Mesodermal cell (in vitro differentiated cells): ENCODE measurements around the gene KRTAP5-9.
A peak's percentile ranks its signal among the peaks of the same experiment; 100 is the strongest.
"Not testable (repeated sequence)": the region's sequence is repeated elsewhere in the genome, so short reads cannot be mapped to it uniquely, and the experiment has no call there.

Experiments
- H3K27ac ChIP-seq: 2 replicates; pipeline ENCODE4 v1.7.0; 2013; ENCODE audit warnings: mild to moderate bottlenecking, low read depth, low read length, moderate library complexity; ENCODE audit not compliant: severe bottlenecking
- H3K36me3 ChIP-seq: 2 replicates; pipeline ENCODE4 v1.7.1; 2013; ENCODE audit warnings: mild to moderate bottlenecking, low read length, moderate library complexity; ENCODE audit not compliant: control insufficient read depth, insufficient read depth
- H3K4me1 ChIP-seq: one replicate; pipeline ENCODE4 v1.7.1; 2013; ENCODE audit warnings: mild to moderate bottlenecking, low read length; ENCODE audit not compliant: insufficient read depth, control insufficient read depth, poor library complexity, severe bottlenecking
- H3K4me3 ChIP-seq: 2 replicates; pipeline ENCODE4 v1.7.0; 2013; ENCODE audit warnings: low read length, control low read depth, mild to moderate bottlenecking; ENCODE audit not compliant: insufficient read depth, poor library complexity, severe bottlenecking; ENCODE audit errors: extremely low read depth
- H3K9me3 ChIP-seq: 2 replicates; pipeline ENCODE4 v1.7.1; 2013; ENCODE audit warnings: mild to moderate bottlenecking, low read length, moderate library complexity; ENCODE audit not compliant: control insufficient read depth
- WGBS, 2 experiments: methylation state at CpG; one replicate each; pipeline ENCODE4 v1.1.5; 2013; ENCODE audit warnings: missing lambda C conversion rate in 2 of 2; ENCODE audit not compliant: insufficient coverage in 2 of 2; 5-methylcytosine and 5-hydroxymethylcytosine counted together

KRTAP5-9 gene

DNA sequence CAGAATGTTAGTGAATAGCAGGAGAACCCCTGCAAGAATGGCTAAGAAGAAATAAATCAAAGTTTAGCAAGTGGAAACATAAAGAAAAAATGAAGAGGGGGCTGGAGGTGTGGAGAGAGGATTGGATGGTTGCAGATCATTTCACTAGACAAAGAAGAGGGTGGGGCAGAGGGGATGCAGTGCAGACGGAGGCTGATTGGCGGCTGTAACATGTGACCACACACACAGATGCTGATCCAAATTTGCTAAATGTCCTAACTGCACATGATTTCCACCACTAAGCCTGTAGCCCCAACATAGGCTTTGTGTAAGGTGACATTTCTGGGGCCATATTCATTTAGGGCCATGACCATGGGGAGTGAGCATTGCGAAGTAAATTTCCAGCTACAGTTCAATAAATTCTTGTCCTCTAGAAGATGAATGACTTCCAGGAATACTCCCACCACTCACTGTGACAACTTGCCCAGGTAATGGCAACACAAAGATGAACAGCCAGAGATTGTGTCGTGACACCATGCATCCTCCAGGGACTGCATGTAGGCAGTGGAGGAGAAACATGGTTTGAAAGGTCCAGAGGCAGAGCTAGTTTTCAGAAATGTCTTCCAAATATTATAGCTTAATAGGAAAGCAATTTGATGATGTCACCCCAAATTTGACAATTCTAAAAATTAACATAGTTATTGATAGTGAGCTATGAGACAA is 27.7 kb downstream of the KRTAP5-9 start:
- Histone ChIP-seq H3K4me3 (no peak overlapping the region), H3K36me3 (no peaks in the 10 kb centered on the region), H3K27ac (no peak overlapping the region), H3K9me3 (no peaks in the 10 kb centered on the region), H3K4me1 (no peaks in the 10 kb centered on the region)
- 85 to 100% methylated on average over 1 to 3 of the region's 4 CpGs for WGBS, 2 experiments

GRCh38 chr11:71576688-71577465 is 28.7 kb downstream of the KRTAP5-9 start:
- not testable (repeated sequence) for H3K36me3 ChIP-seq, H3K4me3 ChIP-seq, H3K9me3 ChIP-seq, H3K4me1 ChIP-seq, H3K27ac ChIP-seq
- 91 to 95% methylated on average over 29 of the region's 41 CpGs for WGBS, 2 experiments

GRCh38 chr11:71577469-71578004 is 29.3 kb downstream of the KRTAP5-9 start:
- Histone ChIP-seq H3K36me3 (no peaks in the 10 kb centered on the region), H3K4me1 (no peaks in the 10 kb centered on the region), H3K27ac (no peak overlapping the region), H3K9me3 (no peaks in the 10 kb centered on the region), H3K4me3 (no peak overlapping the region)
- 89 to 94% methylated on average over 7 of the region's 7 CpGs for WGBS, 2 experiments

GRCh38 chr11:71579513-71579912 is 31.3 kb downstream of the KRTAP5-9 start:
- not testable (repeated sequence) for H3K4me1 ChIP-seq, H3K4me3 ChIP-seq, H3K36me3 ChIP-seq, H3K9me3 ChIP-seq, H3K27ac ChIP-seq
- WGBS, 2 experiments = 70 to 83% methylated on average over 4 to 6 of the region's 7 CpGs

- WGBS, 2 experiments = 19 to 35% methylated on average over 6 to 7 of the region's 8 CpGs
- H3K4me1 ChIP-seq = no peaks in the 10 kb centered on the region
- no peaks in the 10 kb centered on the region for H3K9me3 ChIP-seq
- H3K36me3 ChIP-seq = no peaks in the 10 kb centered on the region
- no peak overlapping the region for H3K27ac ChIP-seq
- H3K4me3 ChIP-seq = no peak overlapping the region
These were observed 32.1 kb downstream of the KRTAP5-9 start for GRCh38 chr11:71580057-71581003.

- Histone ChIP-seq H3K36me3 (no peaks in the 10 kb centered on the region), H3K9me3 (no peaks in the 10 kb centered on the region), H3K27ac (no peak overlapping the region), H3K4me3 (no peak overlapping the region), H3K4me1 (no peaks in the 10 kb centered on the region)
- WGBS, 2 experiments = 88 to 90% methylated on average over 4 of the region's 4 CpGs
These were observed 33.6 kb downstream of the KRTAP5-9 start for GRCh38 chr11:71581826-71582225.

GRCh38 chr11:71582309-71582895 is 34.2 kb downstream of the KRTAP5-9 start, which contains the start of gene KRTAP5-11:
KRTAP5-11 (minus strand) TSS chr11:71582875; CDS start chr11:71582837, 38 bp downstream.
- Histone ChIP-seq H3K27ac (no peak within 1 kb of the TSS), H3K4me1 (no peaks in the 10 kb centered on the region), H3K4me3 (no peak within 1 kb of the TSS), H3K9me3 (no peaks in the 10 kb centered on the region), H3K36me3 (no peaks in the 10 kb centered on the region)
- 82 to 92% methylated on average over 2 of the region's 3 CpGs for WGBS, 2 experiments

DNA sequence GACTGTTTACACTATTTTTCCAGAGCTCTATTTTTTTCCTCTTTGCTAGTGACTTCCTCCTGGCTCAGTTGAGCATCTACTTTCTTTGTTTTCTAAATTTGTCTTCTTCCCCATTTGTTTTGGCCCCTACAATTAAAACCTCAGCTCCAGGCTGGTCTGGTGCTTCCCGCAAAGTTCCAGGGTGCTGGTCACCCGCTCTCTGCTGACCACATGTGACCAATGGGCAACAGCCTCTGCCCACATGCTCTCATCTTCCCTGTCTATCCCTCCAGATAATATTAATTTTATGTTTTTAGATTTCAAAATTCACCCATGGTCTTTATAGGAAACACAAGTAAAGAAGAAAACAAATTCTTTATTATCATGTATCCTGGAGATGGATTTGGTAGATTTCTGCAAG is 34.7 kb downstream of the KRTAP5-9 start:
- not testable (repeated sequence) for H3K4me1 ChIP-seq, H3K36me3 ChIP-seq, H3K27ac ChIP-seq, H3K9me3 ChIP-seq, H3K4me3 ChIP-seq
- WGBS, 2 experiments = 93 to 100% methylated on average over 1 to 2 of the region's 2 CpGs

DNA sequence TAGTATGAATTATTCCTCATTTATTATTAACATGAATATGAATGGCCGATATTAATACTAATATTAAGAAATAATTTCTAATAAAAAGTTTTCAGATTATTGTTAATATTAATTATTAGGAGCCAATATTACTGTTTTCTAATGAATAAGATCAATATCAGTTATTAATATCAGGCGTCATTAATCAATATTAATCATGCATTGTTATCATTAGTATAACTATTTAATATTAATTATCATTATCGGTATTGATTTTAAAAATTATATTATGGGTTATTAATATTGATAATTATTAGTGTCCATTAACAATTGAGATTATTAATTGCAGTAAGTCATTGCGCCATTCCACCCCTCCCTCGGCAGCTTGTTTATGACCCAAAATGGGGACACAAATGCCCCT is 37.5 kb downstream of the KRTAP5-9 start:
- H3K4me3 ChIP-seq, H3K4me1 ChIP-seq, H3K36me3 ChIP-seq, H3K27ac ChIP-seq, H3K9me3 ChIP-seq: not testable (repeated sequence)
- 100% methylated on average over 1 of the region's 5 CpGs; no CpG with 5 or more reads in 1 of the 2 experiments for WGBS, 2 experiments

- H3K27ac ChIP-seq = peak overlapping the region; percentile 16
- WGBS, 2 experiments = 53% methylated on average over 3 of the region's 4 CpGs; no CpG with 5 or more reads in 1 of the 2 experiments
- not testable (repeated sequence) for H3K9me3 ChIP-seq, H3K4me3 ChIP-seq, H3K4me1 ChIP-seq, H3K36me3 ChIP-seq
These were observed 40.1 kb downstream of the KRTAP5-9 start for GRCh38 chr11:71588314-71588713.
